Mesothelial cell of epicardium (in vitro differentiated cells): ENCODE data around the gene FRMD5. TPM values are rescaled to one million over a fixed set of nuclear protein-coding genes. Genes with fewer than 3 reads are reported as not detected.
"Not testable (repeated sequence)": the region's sequence is repeated elsewhere in the genome, so short reads cannot be mapped to it uniquely, and the experiment has no call there.

ENCODE experiments used
- DNase-seq, 2 experiments: peaks; one replicate each; pipeline ENCODE4 v3.0.0; 2021; ENCODE audit warnings: low spot score in 2 of 2; ENCODE audit not compliant: unreplicated experiment in 2 of 2
- H3K27ac Mint-ChIP-seq: 2 replicates; pipeline ENCODE4 v1.8.0; 2021; ENCODE audit warnings: mixed read lengths
- H3K27me3 Mint-ChIP-seq: 2 replicates; pipeline ENCODE4 v1.8.0; 2021; ENCODE audit warnings: low read depth, mixed read lengths
- H3K36me3 Mint-ChIP-seq: 2 replicates; pipeline ENCODE4 v1.8.0; 2021; ENCODE audit warnings: mixed read lengths
- H3K4me1 Mint-ChIP-seq: 2 replicates; pipeline ENCODE4 v1.8.0; 2021; ENCODE audit warnings: mixed read lengths
- H3K4me3 Mint-ChIP-seq: 2 replicates; pipeline ENCODE4 v1.8.0; 2021; ENCODE audit warnings: mild to moderate bottlenecking, moderate library complexity, mixed read lengths
- H3K9me3 Mint-ChIP-seq: 2 replicates; pipeline ENCODE4 v1.8.0; 2021; ENCODE audit warnings: mixed read lengths
- CTCF ChIP-seq: fragments of 200-600 bp; sonication (generic); IDR thresholded peaks from one replicate; pipeline ENCODE4 v1.5.0; 2021; ENCODE audit warnings: antibody characterized with exemption; ENCODE audit not compliant: unreplicated experiment
- total RNA-seq: library from RNA; stranded (reverse); gene quantifications from 3 replicates; pipeline ENCODE4 v1.2.1, GENCODE V29; 2021

The FRMD5 gene
- total RNA-seq, 1 donor from 2014 or later: 2.5 TPM

- Mint-ChIP-seq H3K4me3 (no peak overlapping the region), H3K9me3 (no peaks in the 10 kb centered on the region), H3K27me3 (peaks cover 8% of the 10 kb centered on the region), H3K36me3 (no peaks in the 10 kb centered on the region), H3K4me1 (peaks cover 6% of the 10 kb centered on the region), H3K27ac (no peak overlapping the region)
- TF ChIP-seq CTCF: no peak
- DNase-seq: no peak
These were observed 179.3 kb downstream of the FRMD5 start for GRCh38 chr15:44015545-44016305.

- Mint-ChIP-seq H3K27ac (no peak overlapping the region), H3K36me3 (no peaks in the 10 kb centered on the region)
These were observed 183.7 kb downstream of the FRMD5 start for GRCh38 chr15:44011238-44011854.

GRCh38 chr15:44010089-44010488, 185.0 kb downstream of the FRMD5 start:
- peaks cover 10% of the 10 kb centered on the region for H3K27me3 Mint-ChIP-seq
- no peak overlapping the region for H3K27ac Mint-ChIP-seq
- H3K9me3 Mint-ChIP-seq: peaks cover 8% of the 10 kb centered on the region
- no peaks in the 10 kb centered on the region for H3K36me3 Mint-ChIP-seq
- H3K4me1 Mint-ChIP-seq: no peaks in the 10 kb centered on the region
- no peak for TF ChIP-seq CTCF
- no peak overlapping the region for H3K4me3 Mint-ChIP-seq
- DNase-seq: no peak

More at GRCh38 chr15:44011238-44011854, 183.7 kb downstream of the FRMD5 start:
- Mint-ChIP-seq H3K9me3 (peaks cover 3% of the 10 kb centered on the region), H3K4me1 (peaks cover 6% of the 10 kb centered on the region), H3K4me3 (no peak overlapping the region), H3K27me3 (peaks cover 10% of the 10 kb centered on the region)
- DNase-seq: no peak
- no peak for TF ChIP-seq CTCF

- TF ChIP-seq CTCF: no peak
- H3K4me1 Mint-ChIP-seq: no peaks in the 10 kb centered on the region
- peaks cover 8% of the 10 kb centered on the region for H3K9me3 Mint-ChIP-seq
- DNase-seq: no peak
- H3K4me3 Mint-ChIP-seq: no peak overlapping the region
- H3K27ac Mint-ChIP-seq: no peak overlapping the region
- H3K27me3 Mint-ChIP-seq: peaks cover 10% of the 10 kb centered on the region
- no peaks in the 10 kb centered on the region for H3K36me3 Mint-ChIP-seq
These were observed 186.0 kb downstream of the FRMD5 start for GRCh38 chr15:44009038-44009437.

GRCh38 chr15:44000248-44000647, 194.8 kb downstream of the FRMD5 start:
- not testable (repeated sequence) for H3K4me3 Mint-ChIP-seq, DNase-seq, H3K4me1 Mint-ChIP-seq, H3K9me3 Mint-ChIP-seq, H3K27me3 Mint-ChIP-seq, H3K27ac Mint-ChIP-seq, H3K36me3 Mint-ChIP-seq

- no peaks in the 10 kb centered on the region for H3K27me3 Mint-ChIP-seq
- H3K9me3 Mint-ChIP-seq: peaks cover 6% of the 10 kb centered on the region
- no peaks in the 10 kb centered on the region for H3K4me1 Mint-ChIP-seq
- no peak for DNase-seq
- no peak overlapping the region for H3K27ac Mint-ChIP-seq
- H3K36me3 Mint-ChIP-seq: no peaks in the 10 kb centered on the region
- no peak for TF ChIP-seq CTCF
- H3K4me3 Mint-ChIP-seq: no peak overlapping the region
These were observed 196.5 kb downstream of the FRMD5 start for GRCh38 chr15:43998607-43999006.
